Esophagus muscularis mucosa (tissue), 4 donors: Measurements from ENCODE around the gene CENPT. TPM values are rescaled to one million over a fixed set of nuclear protein-coding genes. Genes with fewer than 3 reads are reported as not detected.

Experiments used
- DNase-seq: peaks from one replicate; pipeline ENCODE4 v3.0.0-alpha.2; 2017; ENCODE audit errors: extremely low spot score
- H3K27ac ChIP-seq, 4 donors: fragments of 200-600 bp; sonication (generic); replicated peaks in 1 of 4; 1 replicate in 3 of 4; 2 replicates in 1 of 4; pipeline ENCODE4 v1.5.1; 2016 to 2019; ENCODE audit warnings: mild to moderate bottlenecking in 1 of 4
- H3K27me3 ChIP-seq, 4 donors: fragments of 200-600 bp; sonication (generic); one replicate each; pipeline versions ENCODE4 v1.5.1 to v1.6.0; 2016 to 2019
- H3K36me3 ChIP-seq, 4 donors: fragments of 200-600 bp; sonication (generic); one replicate each; pipeline ENCODE4 v1.5.1; 2016 to 2019
- H3K4me1 ChIP-seq, 4 donors: fragments of 200-600 bp; sonication (generic); one replicate each; pipeline ENCODE4 v1.5.1; 2016 to 2019
- H3K4me3 ChIP-seq, 4 donors: fragments of 200-600 bp; sonication (generic); 1 replicate in 2 of 4; 2 replicates in 2 of 4; pipeline ENCODE4 v1.5.1; 2016 to 2019; ENCODE audit warnings: mild to moderate bottlenecking in 4 of 4, moderate library complexity in 1 of 4
- H3K9me3 ChIP-seq, 4 donors: fragments of 200-600 bp; sonication (generic); 1 replicate in 3 of 4; 2 replicates in 1 of 4; pipeline ENCODE4 v1.5.1; 2016 to 2019
- EP300 ChIP-seq: sonication (generic); formaldehyde crosslinking; IDR thresholded peaks from one replicate; pipeline ENCODE4 v1.6.1; 2017; ENCODE audit warnings: antibody characterized with exemption
- POLR2A ChIP-seq: fragments of 450-650 bp; IDR thresholded peaks from one replicate; pipeline ENCODE4 v1.6.1; 2017; ENCODE audit warnings: antibody characterized with exemption, moderate library complexity, mild to moderate bottlenecking, low read depth
- POLR2AphosphoS5 ChIP-seq, 2 donors: sonication (generic); formaldehyde crosslinking; IDR thresholded peaks; one replicate each; pipeline ENCODE4 v1.6.1; 2017; ENCODE audit warnings: antibody characterized with exemption in 2 of 2
- WGBS: methylation state at CpG from one replicate; pipeline ENCODE4 v1.1.5; 2018; 5-methylcytosine and 5-hydroxymethylcytosine counted together
- intact Hi-C: fragments of 100-400 bp; cut with DNase I; formaldehyde crosslinking; loops from one replicate; pipeline ENCODE4 v1.15.1; 2023
- total RNA-seq, 4 donors: library from RNA; depleted of rRNA; stranded (reverse); fragments of >200 nt; gene quantifications; one replicate each; pipeline versions ENCODE4 v1.1.0 to v1.2.1, GENCODE V29; 2016
- TF ChIP-seq, protein P1 (sequence below), 3 experiments: fragments of 200-600 bp in 2 of 3; fragments of 450-650 bp in 1 of 3; sonication (generic) in 2 of 3; IDR thresholded peaks; one replicate each; pipeline ENCODE4 v1.5.1; 2017 to 2019; ENCODE audit warnings: antibody characterized with exemption in 3 of 3, mild to moderate bottlenecking in 2 of 3, moderate library complexity in 1 of 3

CENPT gene
- total RNA-seq, 4 donors from 2014 or later = 30.3 to 50.7 (median 33.2) TPM

GRCh38 chr16:67882374-67883145, 35.1 kb upstream of the CENPT start:
- no peaks in the 10 kb centered on the region for H3K27me3 ChIP-seq
- no peaks in the 10 kb centered on the region for H3K9me3 ChIP-seq
- H3K4me3 ChIP-seq = no peak overlapping the region
- no peak for TF ChIP-seq EP300
- no peak for TF ChIP-seq POLR2AphosphoS5 (IDR thresholded peaks at IDR 0.05)
- TF ChIP-seq, protein P1, sequence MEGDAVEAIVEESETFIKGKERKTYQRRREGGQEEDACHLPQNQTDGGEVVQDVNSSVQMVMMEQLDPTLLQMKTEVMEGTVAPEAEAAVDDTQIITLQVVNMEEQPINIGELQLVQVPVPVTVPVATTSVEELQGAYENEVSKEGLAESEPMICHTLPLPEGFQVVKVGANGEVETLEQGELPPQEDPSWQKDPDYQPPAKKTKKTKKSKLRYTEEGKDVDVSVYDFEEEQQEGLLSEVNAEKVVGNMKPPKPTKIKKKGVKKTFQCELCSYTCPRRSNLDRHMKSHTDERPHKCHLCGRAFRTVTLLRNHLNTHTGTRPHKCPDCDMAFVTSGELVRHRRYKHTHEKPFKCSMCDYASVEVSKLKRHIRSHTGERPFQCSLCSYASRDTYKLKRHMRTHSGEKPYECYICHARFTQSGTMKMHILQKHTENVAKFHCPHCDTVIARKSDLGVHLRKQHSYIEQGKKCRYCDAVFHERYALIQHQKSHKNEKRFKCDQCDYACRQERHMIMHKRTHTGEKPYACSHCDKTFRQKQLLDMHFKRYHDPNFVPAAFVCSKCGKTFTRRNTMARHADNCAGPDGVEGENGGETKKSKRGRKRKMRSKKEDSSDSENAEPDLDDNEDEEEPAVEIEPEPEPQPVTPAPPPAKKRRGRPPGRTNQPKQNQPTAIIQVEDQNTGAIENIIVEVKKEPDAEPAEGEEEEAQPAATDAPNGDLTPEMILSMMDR (IDR thresholded peaks at IDR 0.05) = no peak
- TF ChIP-seq POLR2A = no peak
- DNase-seq = no peak
- 82% methylated on average over 12 of the region's 18 CpGs for WGBS
- H3K4me1 ChIP-seq = peaks cover 19 to 42% (median 24%) of the 10 kb centered on the region in 4 donors
- H3K27ac ChIP-seq = no peak overlapping the region
- H3K36me3 ChIP-seq = peaks cover 61 to 86% (median 76%) of the 10 kb centered on the region in 4 donors
- intact Hi-C loops = loop anchor here (2.0 to 5.0 kb wide), 2 partner anchors 46 to 160 kb away; no protein-coding TSS in a partner anchor

DNA sequence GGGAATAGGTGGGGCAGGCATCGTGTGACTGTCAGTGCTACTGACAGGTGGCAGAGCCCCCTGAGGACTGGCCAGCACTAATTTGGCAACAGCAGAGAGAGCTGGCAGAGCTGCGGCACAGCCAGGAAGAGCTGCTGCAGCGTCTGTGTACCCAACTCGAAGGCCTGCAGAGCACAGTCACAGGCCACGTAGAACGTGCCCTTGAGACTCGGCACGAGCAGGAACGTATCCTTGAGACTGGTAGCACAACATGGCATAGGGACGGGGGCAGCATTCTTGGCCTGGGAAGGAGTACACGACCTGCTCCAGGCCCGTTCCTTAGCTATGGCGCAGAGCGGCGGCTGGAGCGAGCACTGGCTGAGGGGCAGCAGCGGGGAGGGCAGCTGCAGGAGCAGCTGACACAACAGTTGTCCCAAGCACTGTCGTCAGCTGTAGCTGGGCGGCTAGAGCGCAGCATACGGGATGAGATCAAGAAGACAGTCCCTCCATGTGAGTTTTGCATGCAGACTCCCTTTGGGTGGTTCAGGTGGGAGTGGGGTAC, 34.2 kb upstream of the CENPT start:
- Histone ChIP-seq H3K27ac (no peak overlapping the region), H3K4me3 (no peak overlapping the region), H3K9me3 (no peaks in the 10 kb centered on the region), H3K4me1 (peaks cover 19 to 42% (median 25%) of the 10 kb centered on the region in 4 donors), H3K27me3 (no peaks in the 10 kb centered on the region), H3K36me3 (peaks cover 68 to 94% (median 85%) of the 10 kb centered on the region in 4 donors)
- TF ChIP-seq, protein P1 (IDR thresholded peaks at IDR 0.05) = no peak
- intact Hi-C loops = loop anchor here (2.0 to 5.0 kb wide), 2 partner anchors 47 to 161 kb away; no protein-coding TSS in a partner anchor
- DNase-seq = no peak
- 89% methylated on average over 18 of the region's 21 CpGs for WGBS

GRCh38 chr16:67880584-67880983, 33.1 kb upstream of the CENPT start:
- 85% methylated on average over 5 of the region's 13 CpGs for WGBS
- Histone ChIP-seq H3K4me3 (no peak overlapping the region), H3K9me3 (no peaks in the 10 kb centered on the region), H3K4me1 (peaks cover 26 to 42% (median 35%) of the 10 kb centered on the region in 4 donors), H3K27ac (no peak overlapping the region), H3K27me3 (no peaks in the 10 kb centered on the region), H3K36me3 (peaks cover 74 to 94% (median 90%) of the 10 kb centered on the region in 4 donors)
- TF ChIP-seq POLR2AphosphoS5 (IDR thresholded peaks at IDR 0.05) (no peak), POLR2A (no peak), EP300 (no peak)
- TF ChIP-seq, protein P1 (IDR thresholded peaks at IDR 0.05) = no peak
- intact Hi-C loops = loop anchor here (5.0 kb wide), 1 partner anchor 162 kb away; no protein-coding TSS in a partner anchor
- no peak for DNase-seq

DNA sequence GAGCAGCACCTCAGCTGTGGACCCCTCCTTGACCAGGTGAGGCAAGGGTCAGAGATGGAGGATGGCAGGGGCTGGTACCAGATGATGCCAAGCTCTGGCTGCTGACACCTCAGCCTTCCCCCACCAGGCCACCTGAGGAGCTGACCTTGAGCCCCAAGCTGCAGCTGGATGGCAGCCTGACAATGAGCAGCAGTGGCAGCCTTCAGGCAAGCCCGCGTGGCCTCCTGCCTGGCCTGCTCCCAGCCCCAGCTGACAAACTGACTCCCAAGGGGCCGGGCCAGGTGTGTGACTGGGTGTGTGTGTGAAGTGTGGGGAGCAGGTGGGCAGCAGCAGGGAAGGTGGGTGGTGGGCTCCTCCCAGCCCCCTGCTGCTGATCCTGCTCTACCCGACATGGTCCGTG, 32.4 kb upstream of the CENPT start:
- 82% methylated on average over 2 of the region's 5 CpGs for WGBS
- no peak for TF ChIP-seq POLR2A
- TF ChIP-seq, protein P1 (IDR thresholded peaks at IDR 0.05) = no peak
- TF ChIP-seq POLR2AphosphoS5 (IDR thresholded peaks at IDR 0.05) = no peak
- TF ChIP-seq EP300 = no peak
- Histone ChIP-seq H3K27me3 (no peaks in the 10 kb centered on the region), H3K4me3 (no peak overlapping the region), H3K4me1 (peaks cover 29 to 45% (median 36%) of the 10 kb centered on the region in 4 donors), H3K27ac (no peak overlapping the region), H3K9me3 (no peaks in the 10 kb centered on the region), H3K36me3 (peaks cover 74 to 95% (median 89%) of the 10 kb centered on the region in 4 donors)
- no peak for DNase-seq
- intact Hi-C loops = loop anchor here (5.0 kb wide), 1 partner anchor 162 kb away; no protein-coding TSS in a partner anchor
